Measurements from ENCODE around the gene ABLIM2. TPM values are rescaled to one million over a fixed set of nuclear protein-coding genes. Genes with fewer than 3 reads are reported as not detected.

Gene ABLIM2
- total and polyA plus RNA-seq, 2 of the 13 experiments (the other 11 are each of a cell fraction or from before 2014, with no cell fraction given): 0.20 to 0.37 TPM

GRCh38 chr4:8041172-8041571 is 117.4 kb downstream of the ABLIM2 start:
- H3K4me1 ChIP-seq (ENCODE audit: insufficient read depth, low read length): peaks cover 47% of the 10 kb centered on the region
- H3K36me3 ChIP-seq (replicated peaks in 1 of 2; ENCODE audit: control insufficient read depth in 1 of 2, insufficient read depth in 2 of 2, low read length in 2 of 2): no peaks in the 10 kb centered on the region
- POLR2A ChIA-PET: no interaction called here
- FAIRE-seq: no peak
- H4K20me1 ChIP-seq (ENCODE audit: insufficient read depth, low read length): no peaks in the 10 kb centered on the region
- H3K4me3 ChIP-seq (replicated peaks in 1 of 3; ENCODE audit: insufficient read depth in 1 of 3, low read depth in 2 of 3, low read length in 3 of 3): no peak overlapping the region
- WGBS (ENCODE audit: low lambda C conversion rate): 69% methylated on average over 3 of the region's 7 CpGs
- no peaks in the 10 kb centered on the region for H3K9me3 ChIP-seq (ENCODE audit: low read length)
- H3K27me3 ChIP-seq (ENCODE audit: control insufficient read depth in 1 of 2, insufficient read depth in 2 of 2, low read length in 2 of 2): peaks cover 9 to 39% of the 10 kb centered on the region in 2 experiments; a peak in 4 of 5 replicates
- CTCF ChIA-PET (ENCODE audit: low intra/inter-chr PET ratio, low total read pairs): no interaction called here
- in situ Hi-C loops (cut with HindIII; ENCODE audit: extremely low pct_ligation_motif_present, low pct_unique_long_range_greater_than_20kb) (no loop called here), intact Hi-C loops (cut with micrococcal nuclease; ENCODE audit: unreplicated experiment) (no loop called here)
- no peak overlapping the region for H3K9ac ChIP-seq (ENCODE audit: insufficient read depth, low read depth, low read length)
- DNase-seq (ENCODE audit: low spot score): no peak
- H3K27ac ChIP-seq (ENCODE audit: extremely low read length, insufficient read depth, low read length): no peak overlapping the region
- no peaks in the 10 kb centered on the region for H3K79me2 ChIP-seq (ENCODE audit: insufficient read depth, low read length)
- no peak overlapping the region for H2AFZ ChIP-seq (ENCODE audit: low read length)
- no TSS peak for BruUV-seq (replicated peaks)
- ATAC-seq: peak; percentile 13; the same call in 1 of the 3 replicates
- no peak overlapping the region for H3K4me2 ChIP-seq (ENCODE audit: low read depth, low read length)
- TF ChIP-seq NONO (IDR thresholded peaks at IDR 0.05) (no peak), NONO (CRISPR knock-in tag; conservative IDR thresholded peaks at IDR 0.05) (no peak)

- FAIRE-seq (no peak), ATAC-seq (no peak), DNase-seq (ENCODE audit: low spot score) (no peak)
- Histone ChIP-seq H3K9ac (ENCODE audit: insufficient read depth, low read depth, low read length) (no peak overlapping the region), H3K79me2 (ENCODE audit: insufficient read depth, low read length) (no peaks in the 10 kb centered on the region), H2AFZ (ENCODE audit: low read length) (no peak overlapping the region), H3K27ac (ENCODE audit: extremely low read length, insufficient read depth, low read length) (no peak overlapping the region), H3K4me3 (replicated peaks in 1 of 3; ENCODE audit: insufficient read depth in 1 of 3, low read depth in 2 of 3, low read length in 3 of 3) (no peak overlapping the region), H3K36me3 (replicated peaks in 1 of 2; ENCODE audit: control insufficient read depth in 1 of 2, insufficient read depth in 2 of 2, low read length in 2 of 2) (no peaks in the 10 kb centered on the region), H3K27me3 (ENCODE audit: control insufficient read depth in 1 of 2, insufficient read depth in 2 of 2, low read length in 2 of 2) (peaks cover 6 to 35% of the 10 kb centered on the region in 2 experiments; a peak in 4 of 5 replicates), H3K9me3 (ENCODE audit: low read length) (no peaks in the 10 kb centered on the region), H4K20me1 (ENCODE audit: insufficient read depth, low read length) (no peaks in the 10 kb centered on the region), H3K4me1 (ENCODE audit: insufficient read depth, low read length) (peaks cover 41% of the 10 kb centered on the region), H3K4me2 (ENCODE audit: low read depth, low read length) (no peak overlapping the region)
- CTCF ChIA-PET (ENCODE audit: low intra/inter-chr PET ratio, low total read pairs): no interaction called here
- in situ Hi-C loops (cut with HindIII; ENCODE audit: extremely low pct_ligation_motif_present, low pct_unique_long_range_greater_than_20kb): no loop called here
- POLR2A ChIA-PET: no interaction called here
- no TSS peak for BruUV-seq (replicated peaks)
- WGBS (ENCODE audit: low lambda C conversion rate): 43% methylated on average over 4 of the region's 7 CpGs
- intact Hi-C loops (cut with micrococcal nuclease; ENCODE audit: unreplicated experiment): no loop called here
- TF ChIP-seq ZNF496 (CRISPR knock-in tag; IDR thresholded peaks at IDR 0.05; ENCODE audit: insufficient replicate concordance) (no peak), PRMT3 (CRISPR knock-in tag; IDR thresholded peaks at IDR 0.05; ENCODE audit: borderline replicate concordance, low read depth) (no peak), MAX (IDR thresholded peaks at IDR 0.05) (peak; percentile 37; the same call in 1 of the 2 replicates), MIER2 (CRISPR knock-in tag; IDR thresholded peaks at IDR 0.05) (peak; percentile 75; the same call in 1 of the 2 replicates), POLR2AphosphoS5 (IDR thresholded peaks at IDR 0.05; ENCODE audit: low read depth, low read length) (no peak), REST (IDR thresholded peaks at IDR 0.05; ENCODE audit: borderline replicate concordance in 1 of 2, low read depth in 1 of 2, low read length in 2 of 2) (peak; percentile 46 to 86), BHLHE40 (IDR thresholded peaks at IDR 0.05; ENCODE audit: low read length) (0 out of 2 replicates have a peak, but pooled peaks have one; percentile 9), ZNF687 (CRISPR knock-in tag; IDR thresholded peaks at IDR 0.05) (peak; percentile 26)
These were observed 118.0 kb downstream of the ABLIM2 start for GRCh38 chr4:8040607-8041006.

Data from HepG2 (cell line).